AG04450 (cell line): ENCODE measurements around the gene CDCP2. TPM values are rescaled to one million over a fixed set of nuclear protein-coding genes. Genes with fewer than 3 reads are reported as not detected.

Experiments used
- CTCF ChIA-PET: fragments of 300-600, 350-600 bp; formaldehyde crosslinking; extraction: SDS; loops from one replicate; lab custom pipeline; 2022; ENCODE audit warnings: antibody characterized with exemption, inconsistent platforms; lab: Charles Lee
- POLR2A ChIA-PET: fragments of 350-600 bp; formaldehyde crosslinking; extraction: SDS; loops from one replicate; lab custom pipeline; 2021; ENCODE audit warnings: antibody characterized with exemption, inconsistent platforms; lab: Yijun Ruan, JAX
- DNase-seq: peaks from one replicate; pipeline ENCODE4 v3.0.0-alpha.2; 2011; ENCODE audit warnings: low read depth, low spot score
- H3K27ac ChIP-seq: one replicate; pipeline ENCODE4 v1.5.1; 2012; ENCODE audit warnings: low read depth, low read length, control low read depth
- H3K27me3 ChIP-seq: one replicate; pipeline ENCODE4 v1.6.0; 2012; ENCODE audit warnings: low read length; ENCODE audit not compliant: control insufficient read depth, insufficient read depth
- H3K4me3 ChIP-seq: 2 replicates; pipeline ENCODE4 v1.5.1; 2011; ENCODE audit warnings: mild to moderate bottlenecking, low read depth, low read length, control low read depth
- H3K9me3 ChIP-seq: 2 replicates; pipeline ENCODE4 v1.5.1; 2012; ENCODE audit warnings: low read length; ENCODE audit not compliant: control insufficient read depth, insufficient read depth
- CTCF ChIP-seq: IDR thresholded peaks from 2 replicates; pipeline ENCODE4 v1.5.1; 2011; ENCODE audit warnings: low read depth, low read length, control low read depth, inconsistent platforms
- polyA plus RNA-seq: library from polyadenylated mRNA; depleted of rRNA; stranded (reverse); fragments of >200 nt; gene quantifications from 2 replicates; pipeline ENCODE4 v1.2.3, GENCODE V29; 2011

Gene CDCP2
- polyA plus RNA-seq, 1 experiment = not detected

GRCh38 chr1:54165146-54165545, 12.3 kb upstream of the CDCP2 start:
- no peak for DNase-seq
- no peak overlapping the region for H3K27ac ChIP-seq
- ChIA-PET POLR2A (no interaction called here), CTCF (no interaction called here)
- peaks cover 2% of the 10 kb centered on the region for H3K27me3 ChIP-seq
- no peak overlapping the region for H3K4me3 ChIP-seq
- TF ChIP-seq CTCF = no peak
- H3K9me3 ChIP-seq = no peaks in the 10 kb centered on the region

- ChIA-PET POLR2A (no interaction called here), CTCF (no interaction called here)
- DNase-seq = no peak
- no peak overlapping the region for H3K27ac ChIP-seq
- H3K9me3 ChIP-seq = no peaks in the 10 kb centered on the region
- H3K4me3 ChIP-seq = no peak overlapping the region
- TF ChIP-seq CTCF = no peak
- H3K27me3 ChIP-seq = peaks cover 5% of the 10 kb centered on the region
Observed at GRCh38 chr1:54163573-54163972, 10.8 kb upstream of the CDCP2 start.

- Histone ChIP-seq H3K27ac (no peak overlapping the region), H3K9me3 (no peaks in the 10 kb centered on the region), H3K27me3 (peaks cover 5% of the 10 kb centered on the region), H3K4me3 (no peak overlapping the region)
- DNase-seq = no peak
- CTCF ChIA-PET = no interaction called here
- POLR2A ChIA-PET = no interaction called here
- TF ChIP-seq CTCF = no peak
Observed at GRCh38 chr1:54163051-54163450, 10.3 kb upstream of the CDCP2 start.

- Histone ChIP-seq H3K27ac (no peak overlapping the region), H3K4me3 (no peak overlapping the region), H3K27me3 (peaks cover 5% of the 10 kb centered on the region), H3K9me3 (no peaks in the 10 kb centered on the region)
- DNase-seq = no peak
- TF ChIP-seq CTCF = no peak
- POLR2A ChIA-PET = no interaction called here
- CTCF ChIA-PET = no interaction called here
Observed at GRCh38 chr1:54161495-54162168, 8.8 kb upstream of the CDCP2 start.

- Histone ChIP-seq H3K27me3 (peaks cover 5% of the 10 kb centered on the region), H3K27ac (no peak overlapping the region), H3K4me3 (no peak overlapping the region), H3K9me3 (no peaks in the 10 kb centered on the region)
- no peak for DNase-seq
- no peak for TF ChIP-seq CTCF
- ChIA-PET POLR2A (no interaction called here), CTCF (no interaction called here)
Observed at GRCh38 chr1:54160351-54160750, 7.6 kb upstream of the CDCP2 start.
